Anterior cingulate cortex (tissue), 58 donors: ENCODE data around the gene SSH3.
A peak's percentile ranks its signal among the peaks of the same experiment; 100 is the strongest.

Experiments used
- DNase-seq, 58 donors: peaks; one replicate each; lab custom pipeline; 2025; lab: John Stamatoyannopoulos, UW

Gene SSH3, protein sequence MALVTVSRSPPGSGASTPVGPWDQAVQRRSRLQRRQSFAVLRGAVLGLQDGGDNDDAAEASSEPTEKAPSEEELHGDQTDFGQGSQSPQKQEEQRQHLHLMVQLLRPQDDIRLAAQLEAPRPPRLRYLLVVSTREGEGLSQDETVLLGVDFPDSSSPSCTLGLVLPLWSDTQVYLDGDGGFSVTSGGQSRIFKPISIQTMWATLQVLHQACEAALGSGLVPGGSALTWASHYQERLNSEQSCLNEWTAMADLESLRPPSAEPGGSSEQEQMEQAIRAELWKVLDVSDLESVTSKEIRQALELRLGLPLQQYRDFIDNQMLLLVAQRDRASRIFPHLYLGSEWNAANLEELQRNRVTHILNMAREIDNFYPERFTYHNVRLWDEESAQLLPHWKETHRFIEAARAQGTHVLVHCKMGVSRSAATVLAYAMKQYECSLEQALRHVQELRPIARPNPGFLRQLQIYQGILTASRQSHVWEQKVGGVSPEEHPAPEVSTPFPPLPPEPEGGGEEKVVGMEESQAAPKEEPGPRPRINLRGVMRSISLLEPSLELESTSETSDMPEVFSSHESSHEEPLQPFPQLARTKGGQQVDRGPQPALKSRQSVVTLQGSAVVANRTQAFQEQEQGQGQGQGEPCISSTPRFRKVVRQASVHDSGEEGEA

DNA sequence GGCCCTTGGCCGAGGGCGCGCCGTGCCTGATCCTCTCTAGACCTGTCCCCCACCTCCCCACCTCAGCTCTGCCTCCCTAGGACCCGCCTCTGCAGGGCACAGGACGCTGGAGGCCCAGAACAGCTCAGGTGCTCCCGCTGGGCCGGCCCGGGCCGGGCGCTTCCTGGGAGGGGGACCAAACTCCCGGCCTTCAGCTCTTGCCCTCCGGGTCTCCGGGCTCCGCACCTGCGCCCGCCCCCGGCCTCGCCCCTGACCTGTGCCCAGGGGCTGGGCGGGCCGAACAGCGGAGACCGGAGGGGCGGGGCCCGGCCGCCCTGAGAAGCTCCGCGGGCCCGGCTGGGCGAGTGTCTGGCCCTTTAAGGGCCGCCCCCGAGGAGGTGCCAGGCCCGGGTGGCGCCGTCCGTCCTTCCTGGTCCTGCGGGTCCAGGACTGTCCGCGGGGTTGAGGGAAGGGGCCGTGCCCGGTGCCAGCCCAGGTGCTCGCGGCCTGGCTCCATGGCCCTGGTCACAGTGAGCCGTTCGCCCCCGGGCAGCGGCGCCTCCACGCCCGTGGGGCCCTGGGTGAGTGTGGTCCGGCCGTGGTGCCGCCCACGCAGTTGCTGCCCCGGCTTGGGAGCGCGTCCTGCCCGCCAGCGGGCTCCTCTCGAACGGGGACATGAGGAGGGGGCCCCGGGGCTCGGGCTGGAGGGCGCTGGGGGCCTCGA lies at the start of gene SSH3:
Gene SSH3, plus strand, starts transcription at position 399 of the 703 bp plus-strand sequence. Its CDS starts 96 bp downstream, at position 495.
- peak in 48 of 58 donors; percentile 13 to 75 (median 50) for DNase-seq

- peak in 1 of 58 donors; percentile 34 for DNase-seq
These were observed 49.3 kb upstream of the SSH3 start for GRCh38 chr11:67253872-67254624.

DNA sequence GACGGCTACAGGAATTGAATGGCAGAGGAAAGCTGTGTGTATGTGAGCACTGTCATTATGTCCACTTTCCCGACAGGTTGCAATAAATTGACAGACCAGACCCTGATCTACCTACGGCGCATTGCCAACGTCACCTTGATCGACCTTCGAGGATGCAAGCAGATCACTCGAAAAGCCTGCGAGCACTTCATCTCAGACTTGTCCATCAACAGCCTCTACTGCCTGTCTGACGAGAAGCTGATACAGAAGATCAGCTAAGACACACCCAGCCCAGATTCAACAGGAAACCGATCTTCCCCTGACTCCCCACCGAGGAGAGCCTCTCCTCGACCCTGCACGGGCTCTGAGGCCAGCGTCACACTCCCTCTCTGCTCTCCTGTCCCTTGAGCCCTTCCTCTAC lies 48.5 kb upstream of the SSH3 start:
- no peak for DNase-seq

- DNase-seq = no peak
These were observed 48.0 kb upstream of the SSH3 start for GRCh38 chr11:67255353-67255752.

GRCh38 chr11:67255864-67256263 lies 47.5 kb upstream of the SSH3 start:
- no peak for DNase-seq

DNA sequence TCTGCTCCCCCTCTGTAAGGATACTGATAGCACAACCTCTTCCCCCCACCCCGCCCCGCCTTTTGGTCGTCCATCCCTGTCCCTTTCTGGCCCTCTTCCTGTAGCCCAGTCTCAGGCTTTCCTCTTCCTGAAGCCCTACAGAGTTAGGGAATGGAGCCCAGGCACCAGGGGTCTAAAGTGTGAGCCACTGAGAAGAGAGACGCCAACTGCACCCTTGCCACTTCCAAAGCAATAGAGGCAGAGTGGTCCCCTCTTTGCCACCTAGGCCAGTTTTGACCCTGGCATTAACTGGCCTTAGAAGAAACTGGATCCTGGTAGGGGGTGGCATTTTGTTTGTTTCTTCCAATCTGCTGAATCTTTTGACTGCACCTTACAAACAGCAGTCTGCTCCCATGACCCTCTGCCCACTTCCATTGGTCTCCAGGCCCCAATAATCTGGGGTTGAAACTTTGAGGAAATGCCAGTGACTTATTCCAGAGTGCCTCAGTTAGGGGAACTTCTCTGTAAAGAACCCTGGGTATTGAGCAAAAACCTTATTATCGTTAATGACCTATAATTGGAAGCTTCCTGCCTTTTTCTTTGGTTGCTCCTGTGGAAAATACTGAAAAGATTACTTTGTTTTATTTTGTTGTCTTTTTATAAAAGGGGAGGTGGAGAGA lies 46.7 kb upstream of the SSH3 start:
- no peak for DNase-seq

- no peak for DNase-seq
These were observed 42.9 kb upstream of the SSH3 start for GRCh38 chr11:67260406-67260805.

DNA sequence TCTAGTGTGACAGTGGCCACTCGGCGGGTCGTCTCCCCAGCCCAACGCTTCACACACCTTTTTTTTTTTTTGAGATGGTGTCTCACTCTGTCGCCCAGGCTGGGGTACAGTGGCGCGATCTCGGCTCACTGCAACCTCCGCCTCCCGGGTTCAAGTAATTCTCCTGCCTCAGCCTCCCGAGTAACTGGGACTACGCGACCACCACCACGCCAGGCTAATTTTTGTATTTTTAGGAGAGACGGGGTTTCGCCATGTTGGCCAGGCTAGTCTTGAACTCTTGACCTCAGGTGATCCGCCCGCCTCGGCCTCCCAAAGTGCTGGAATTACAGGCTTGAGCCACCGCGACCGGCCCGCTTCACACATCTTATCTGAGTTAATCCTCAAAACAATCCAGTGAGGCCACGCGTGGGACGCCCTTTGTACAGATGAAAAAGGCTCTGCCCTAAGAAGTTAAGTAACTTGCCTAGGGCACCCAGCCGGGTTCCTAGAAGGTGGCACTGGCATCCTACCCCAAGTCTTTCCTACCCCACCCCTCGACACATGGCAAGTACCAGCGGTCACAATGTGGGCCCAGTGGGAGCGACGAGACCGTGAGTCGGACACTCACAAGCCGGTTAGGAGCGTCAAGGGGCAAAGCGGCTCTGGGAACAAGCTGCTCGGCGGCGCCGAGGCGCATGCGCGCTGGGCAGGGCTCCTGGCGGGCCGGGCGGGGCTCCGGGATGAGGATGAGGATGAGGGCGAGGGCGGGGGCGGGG lies 42.3 kb upstream of the SSH3 start:
- peak in 49 of 58 donors; percentile 17 to 80 (median 46) for DNase-seq

DNA sequence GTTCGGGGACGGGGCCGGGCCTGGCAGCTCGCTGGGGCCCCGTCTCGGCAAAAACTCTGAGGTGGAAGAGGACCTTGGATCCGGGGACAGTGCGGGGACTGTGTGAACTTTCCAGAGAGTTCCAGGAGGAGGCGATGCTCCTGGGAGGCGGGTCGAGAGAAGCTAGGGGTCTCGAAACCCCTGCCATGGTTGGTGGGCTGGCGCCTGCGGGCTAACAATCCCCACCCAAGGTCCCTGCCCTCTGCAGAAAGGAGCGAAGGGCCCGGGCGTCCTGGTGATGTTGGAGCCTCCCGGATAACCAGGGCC lies 41.7 kb upstream of the SSH3 start:
- DNase-seq = peak in 1 of 58 donors; percentile 59

GRCh38 chr11:67261946-67262681 lies 41.2 kb upstream of the SSH3 start:
- no peak for DNase-seq

DNA sequence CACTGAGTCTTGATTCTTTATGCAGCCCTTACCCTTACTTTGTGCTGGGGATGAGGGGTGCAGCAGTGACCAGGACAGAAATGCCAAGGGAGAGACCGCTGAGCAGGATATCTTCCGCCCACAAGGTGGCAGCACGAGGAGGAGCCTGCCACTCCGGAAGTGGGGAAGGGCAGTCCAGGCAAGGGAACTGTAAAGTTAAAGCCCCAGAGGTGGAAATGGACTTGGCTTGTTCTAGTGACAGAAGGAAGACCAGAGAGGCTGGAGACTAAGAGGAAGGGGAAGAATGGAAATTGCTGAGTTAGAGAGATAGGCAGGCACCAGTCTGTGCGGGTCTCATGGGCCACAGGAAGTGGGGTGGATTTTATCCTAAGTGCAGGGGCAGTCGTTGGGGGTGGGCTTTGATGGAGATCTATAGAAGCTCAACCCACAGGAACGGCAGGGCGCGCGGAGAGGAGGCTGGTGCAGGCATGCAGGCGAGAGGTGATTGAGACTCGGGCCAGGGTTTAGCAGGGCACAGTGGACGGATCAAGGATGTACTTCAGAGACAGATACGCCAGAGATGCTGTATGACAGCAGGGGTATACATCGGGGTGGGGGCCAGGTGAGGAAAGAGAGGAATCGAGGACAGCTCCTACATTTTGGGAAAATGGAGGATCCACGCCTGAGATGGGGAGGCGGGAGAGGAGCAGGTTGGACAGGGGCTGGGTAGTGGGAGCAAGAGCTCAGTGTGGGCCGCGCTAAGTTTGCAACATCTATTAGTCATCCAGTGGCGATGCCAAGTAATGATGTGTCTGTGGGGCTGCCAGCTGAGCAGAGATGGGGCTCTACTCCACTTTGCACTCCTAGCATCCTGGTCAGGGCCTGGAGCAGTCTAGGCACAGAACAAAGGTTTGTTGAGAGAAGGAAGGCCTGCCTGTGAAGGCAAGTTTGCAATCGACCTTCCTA lies 40.3 kb upstream of the SSH3 start:
- DNase-seq = peak in 51 of 58 donors; percentile 19 to 80 (median 61)

DNA sequence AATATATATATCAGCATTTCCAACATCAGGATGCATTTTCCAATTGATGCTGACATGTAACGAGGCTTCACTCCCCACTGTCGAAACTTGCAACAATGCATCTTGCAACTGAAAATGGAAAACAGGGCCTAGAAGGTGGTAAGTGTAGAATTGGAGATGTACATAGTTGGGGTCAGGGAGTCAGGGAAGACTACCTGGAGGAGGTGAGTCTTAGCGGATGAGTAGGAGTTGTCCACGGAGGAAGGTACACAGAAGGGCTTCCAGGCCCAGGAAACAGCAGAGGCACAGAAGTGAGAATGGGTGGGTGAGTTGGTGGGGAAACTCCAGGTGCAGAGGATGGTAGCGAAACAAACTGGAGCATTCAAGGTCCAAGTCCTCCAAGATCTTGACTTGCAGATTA lies 39.1 kb upstream of the SSH3 start:
- no peak for DNase-seq

GRCh38 chr11:67264877-67265632 lies 38.3 kb upstream of the SSH3 start:
- no peak for DNase-seq

DNA sequence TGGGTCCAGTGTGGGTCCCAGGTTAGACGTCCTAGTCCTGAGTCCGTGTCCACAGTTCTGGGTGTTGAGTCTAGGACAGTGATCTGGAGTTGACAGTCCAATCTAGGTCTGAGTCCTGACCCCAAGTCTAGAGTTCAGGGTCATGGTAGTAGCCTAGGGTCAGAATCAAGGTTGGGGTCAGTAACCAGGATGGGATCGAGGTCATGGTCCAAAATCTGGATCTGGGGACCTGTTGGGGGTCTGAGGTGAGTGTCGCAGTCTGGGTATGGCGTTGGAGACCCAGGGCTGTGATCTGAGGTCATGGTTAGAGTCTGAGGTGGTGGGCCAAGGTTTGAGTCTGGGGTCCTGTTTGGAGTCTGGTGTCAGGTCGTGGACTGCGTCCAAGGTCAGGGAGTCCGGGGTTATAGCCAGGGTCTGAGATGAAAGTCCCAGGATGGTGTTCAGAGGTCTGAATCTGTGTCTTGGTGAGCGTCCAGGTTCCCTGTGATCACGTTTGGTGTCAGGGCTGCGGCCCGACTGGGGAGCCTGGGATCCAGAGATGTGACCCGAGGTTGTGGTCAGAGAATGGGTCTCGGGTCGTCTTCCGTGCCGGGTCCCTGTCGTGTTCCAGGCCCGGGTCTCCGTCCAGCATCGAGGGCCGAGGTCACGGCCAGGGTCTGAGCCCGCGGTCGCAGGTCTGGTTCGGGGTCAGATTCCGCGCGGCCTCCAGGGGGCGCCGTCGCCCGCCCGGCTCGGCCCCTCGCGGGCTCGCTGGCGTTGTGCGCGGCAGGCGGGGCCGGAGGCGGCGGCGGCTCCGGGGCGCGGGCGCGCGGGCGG lies 37.5 kb upstream of the SSH3 start:
- peak in 47 of 58 donors; percentile 19 to 80 (median 50) for DNase-seq

- DNase-seq = no peak
These were observed 36.7 kb upstream of the SSH3 start, which contains the start of gene GRK2 for GRCh38 chr11:67266449-67267187. Gene GRK2 (plus strand): TSS chr11:67266473. CDS start chr11:67266700, 227 bp downstream.
